Prostate gland (tissue), 2 donors: ENCODE measurements around the gene CD80. TPM values are rescaled to one million over a fixed set of nuclear protein-coding genes. Genes with fewer than 3 reads are reported as not detected.

Experiments
- DNase-seq: peaks from one replicate; pipeline ENCODE4 v3.0.0-alpha.2; 2019; ENCODE audit warnings: low spot score
- H3K27ac ChIP-seq, 2 donors: fragments of 200-600 bp; sonication (generic); 2 replicates each; pipeline ENCODE4 v1.5.1; 2017 to 2019
- H3K27me3 ChIP-seq: fragments of 200-600 bp; sonication (generic); replicated peaks from 2 replicates; pipeline ENCODE4 v1.5.1; 2019; ENCODE audit not compliant: insufficient read depth
- H3K36me3 ChIP-seq, 2 donors: fragments of 200-600 bp; sonication (generic); 1 replicate in 1 of 2; 2 replicates in 1 of 2; pipeline versions ENCODE4 v1.5.1 to v1.8.1; 2017 to 2019
- H3K4me1 ChIP-seq: fragments of 200-600 bp; sonication (generic); replicated peaks from 2 replicates; pipeline ENCODE4 v1.5.1; 2019
- H3K4me3 ChIP-seq, 2 donors: fragments of 200-600 bp; sonication (generic); 2 replicates each; pipeline ENCODE4 v1.5.1; 2017 to 2019
- H3K9me3 ChIP-seq: fragments of 200-600 bp; sonication (generic); 2 replicates; pipeline ENCODE4 v1.5.1; 2017
- CTCF ChIP-seq, 4 experiments: fragments of 200-600 bp in 2 of 4; fragments of 450-650 bp in 2 of 4; sonication (generic) in 2 of 4; IDR thresholded peaks; 1 replicate in 3 of 4; 2 replicates in 1 of 4; pipeline ENCODE4 v1.5.1; 2016 to 2019; ENCODE audit warnings: antibody characterized with exemption in 4 of 4, mild to moderate bottlenecking in 2 of 4, moderate library complexity in 2 of 4
- POLR2A ChIP-seq: fragments of 450-650 bp; IDR thresholded peaks from one replicate; pipeline ENCODE4 v1.6.1; 2016; ENCODE audit warnings: antibody characterized with exemption, mild to moderate bottlenecking
- POLR2AphosphoS5 ChIP-seq: sonication (generic); formaldehyde crosslinking; IDR thresholded peaks from one replicate; pipeline ENCODE4 v1.6.1; 2017; ENCODE audit warnings: antibody characterized with exemption
- WGBS: methylation state at CpG from one replicate; pipeline ENCODE4 v1.1.5; 2018; 5-methylcytosine and 5-hydroxymethylcytosine counted together
- intact Hi-C: fragments of 100-400 bp; cut with DNase I; formaldehyde crosslinking; loops from one replicate; pipeline ENCODE4 v1.14.2; 2022
- total RNA-seq, 2 donors: library from RNA; depleted of rRNA; stranded (reverse); fragments of >200 nt; gene quantifications; one replicate each; pipeline ENCODE4 v1.1.0, GENCODE V29; 2016

The CD80 gene
- total RNA-seq, 2 donors from 2014 or later = not detected

- no peak for DNase-seq
- 94% methylated on average over 10 of the region's 10 CpGs for WGBS
- intact Hi-C loops = no loop called here
- no peaks in the 10 kb centered on the region for H3K4me1 ChIP-seq
- no peak overlapping the region for H3K27ac ChIP-seq
- no peaks in the 10 kb centered on the region for H3K36me3 ChIP-seq
- H3K27me3 ChIP-seq = no peaks in the 10 kb centered on the region
- no peak overlapping the region for H3K4me3 ChIP-seq
- no peak for TF ChIP-seq POLR2A
- no peak for TF ChIP-seq CTCF (IDR thresholded peaks at IDR 0.05)
- no peak for TF ChIP-seq POLR2AphosphoS5
- no peaks in the 10 kb centered on the region for H3K9me3 ChIP-seq
Measured at GRCh38 chr3:119585208-119585607, 25.8 kb upstream of the CD80 start.

DNA sequence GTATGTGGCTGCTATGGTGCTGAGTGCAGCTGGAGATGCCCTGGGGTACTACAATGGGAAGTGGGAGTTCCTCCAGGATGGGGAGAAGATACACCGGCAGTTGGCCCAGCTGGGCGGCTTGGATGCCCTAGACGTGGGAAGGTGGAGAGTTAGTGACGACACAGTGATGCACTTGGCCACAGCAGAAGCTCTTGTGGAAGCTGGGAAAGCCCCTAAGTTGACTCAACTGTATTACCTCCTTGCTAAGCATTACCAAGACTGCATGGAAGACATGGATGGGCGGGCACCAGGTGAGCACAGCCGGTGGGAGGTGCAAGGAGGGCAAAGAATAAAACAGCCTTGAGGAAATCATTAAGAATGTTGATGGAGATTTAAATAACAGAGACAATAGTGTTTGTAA lies 22.8 kb upstream of the CD80 start:
- no peak for DNase-seq
- H3K27me3 ChIP-seq = no peaks in the 10 kb centered on the region
- no peak overlapping the region for H3K27ac ChIP-seq
- no peaks in the 10 kb centered on the region for H3K36me3 ChIP-seq
- H3K4me3 ChIP-seq = no peak overlapping the region
- H3K9me3 ChIP-seq = no peaks in the 10 kb centered on the region
- WGBS = 96% methylated on average over 6 of the region's 6 CpGs
- TF ChIP-seq CTCF (IDR thresholded peaks at IDR 0.05) (no peak), POLR2AphosphoS5 (no peak), POLR2A (no peak)
- H3K4me1 ChIP-seq = no peaks in the 10 kb centered on the region
- intact Hi-C loops = no loop called here

GRCh38 chr3:119580067-119580760 lies 20.8 kb upstream of the CD80 start:
- DNase-seq = peak; percentile 16
- Histone ChIP-seq H3K27ac (peak overlapping the region; percentile 87 to 89), H3K9me3 (no peaks in the 10 kb centered on the region), H3K4me3 (peak overlapping the region; percentile 53 to 58), H3K36me3 (no peaks in the 10 kb centered on the region), H3K4me1 (no peaks in the 10 kb centered on the region), H3K27me3 (no peaks in the 10 kb centered on the region)
- 10% methylated on average over 16 of the region's 16 CpGs for WGBS
- intact Hi-C loops = no loop called here
- TF ChIP-seq POLR2A (no peak), CTCF (IDR thresholded peaks at IDR 0.05) (no peak), POLR2AphosphoS5 (no peak)

DNA sequence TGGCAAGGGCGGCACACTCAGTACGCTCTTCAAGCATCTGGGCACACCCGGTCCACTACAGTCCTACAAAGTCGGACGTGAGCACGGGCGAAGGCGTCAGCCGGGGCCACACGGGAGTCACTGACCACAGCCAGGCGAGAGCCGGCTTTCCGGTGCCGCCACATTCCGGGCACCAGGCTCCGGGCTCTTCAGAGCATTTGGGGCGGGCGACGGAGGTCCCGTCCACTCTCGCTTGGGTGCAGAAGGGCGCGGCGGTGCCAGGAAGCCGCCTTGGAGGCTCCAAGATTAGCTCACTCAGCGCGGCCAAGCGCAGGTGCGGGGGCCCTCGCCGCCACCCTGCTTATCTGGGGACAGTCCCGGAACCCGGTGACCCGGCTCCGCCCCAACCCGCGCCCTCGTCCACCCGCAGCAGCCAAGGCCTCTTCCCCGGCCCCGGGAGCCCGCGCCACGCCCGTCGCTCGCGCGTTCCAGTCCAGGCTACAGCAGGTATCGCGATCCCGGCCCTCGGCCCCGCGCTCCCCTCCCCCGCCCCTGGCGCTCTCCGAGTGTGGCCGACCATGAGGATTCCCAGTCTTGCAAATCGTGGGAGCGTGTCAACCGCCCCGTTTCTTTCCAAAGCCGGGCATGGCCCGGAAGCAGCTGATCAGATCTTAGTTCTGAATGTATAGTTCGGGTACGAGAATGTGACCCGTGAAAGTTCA lies 20.1 kb upstream of the CD80 start, which contains the start of gene ADPRH:
TSS of gene ADPRH (plus strand) at position 127 of the 701 bp plus-strand sequence. CDS start 2,678 bp downstream, outside the sequence.
- Histone ChIP-seq H3K4me3 (peak within 1 kb of the TSS; percentile 53 to 58), H3K36me3 (no peaks in the 10 kb centered on the region), H3K27me3 (no peaks in the 10 kb centered on the region), H3K4me1 (no peaks in the 10 kb centered on the region), H3K27ac (peak within 1 kb of the TSS; percentile 87 to 89), H3K9me3 (no peaks in the 10 kb centered on the region)
- intact Hi-C loops = loop anchor here (5.0 kb wide), 2 partner anchors 57 to 83 kb away; partner anchors contain the start of gene POPDC2
- under 1% methylated on average over 58 of the region's 68 CpGs for WGBS
- peak; percentile 57 for DNase-seq
- TF ChIP-seq CTCF (IDR thresholded peaks at IDR 0.05) (no peak), POLR2A (peak; percentile 18)
